Muscle of back (tissue), 11 donors: Measurements from ENCODE around the gene RASD2. TPM values are rescaled to one million over a fixed set of nuclear protein-coding genes. Genes with fewer than 3 reads are reported as not detected.

ENCODE experiments used
- DNase-seq, 3 donors: peaks; one replicate each; pipeline versions ENCODE4 v3.0.0 to v3.0.0-alpha.2; 2013
- polyA plus RNA-seq, 10 donors: library from polyadenylated mRNA; unstranded; fragments of 120-200 nt; gene quantifications; one replicate each; pipeline ENCODE4 v1.2.1, GENCODE V29; 2013; ENCODE audit not compliant: insufficient read length in 10 of 10

Gene RASD2
- polyA plus RNA-seq, 10 donors, result 7.6 to 17.1 (median 15.4) TPM

- no peak for DNase-seq
These were observed 17.4 kb downstream of the RASD2 start for GRCh38 chr22:35558031-35558430.

GRCh38 chr22:35558719-35559118 is 18.1 kb downstream of the RASD2 start:
- DNase-seq, result no peak

- no peak for DNase-seq
These were observed 18.8 kb downstream of the RASD2 start for GRCh38 chr22:35559354-35560005.

- DNase-seq, result no peak
These were observed 19.7 kb downstream of the RASD2 start for GRCh38 chr22:35560366-35560765.

GRCh38 chr22:35560824-35561223 is 20.2 kb downstream of the RASD2 start:
- DNase-seq, result no peak

- DNase-seq, result peak in 1 of 3 donors; percentile 44
These were observed 21.3 kb downstream of the RASD2 start for GRCh38 chr22:35561796-35562526.

- no peak for DNase-seq
These were observed 22.6 kb downstream of the RASD2 start for GRCh38 chr22:35563211-35563610.

- peak in 1 of 3 donors; percentile 62 for DNase-seq
These were observed 24.6 kb downstream of the RASD2 start for GRCh38 chr22:35564975-35565867.

GRCh38 chr22:35567351-35568141 is 26.9 kb downstream of the RASD2 start:
- DNase-seq, result peak in 2 of 3 donors; percentile 20 to 60

GRCh38 chr22:35568751-35569739 is 28.4 kb downstream of the RASD2 start:
- peak in 1 of 3 donors; percentile 64 for DNase-seq

GRCh38 chr22:35569916-35570315 is 29.3 kb downstream of the RASD2 start:
- no peak for DNase-seq

- no peak for DNase-seq
These were observed 30.1 kb downstream of the RASD2 start for GRCh38 chr22:35570686-35571194.

- no peak for DNase-seq
These were observed 31.9 kb downstream of the RASD2 start for GRCh38 chr22:35572556-35572955.

- DNase-seq, result no peak
These were observed 34.6 kb downstream of the RASD2 start for GRCh38 chr22:35575116-35575748.

GRCh38 chr22:35576671-35577070 is 36.0 kb downstream of the RASD2 start:
- DNase-seq, result no peak

- DNase-seq, result no peak
These were observed 37.4 kb downstream of the RASD2 start for GRCh38 chr22:35577799-35578659.

- no peak for DNase-seq
These were observed 38.4 kb downstream of the RASD2 start for GRCh38 chr22:35578836-35579575.
